ENCODE data around the gene NAP1L4.
A peak's percentile ranks its signal among the peaks of the same experiment; 100 is the strongest.

The NAP1L4 gene

GRCh38 chr11:2902784-2903671 lies 89.1 kb downstream of the NAP1L4 start:
- no peak for DNase-seq

- DNase-seq, result peak; percentile 86
Observed at GRCh38 chr11:2901854-2902783, 90.0 kb downstream of the NAP1L4 start.

- DNase-seq, result no peak
Observed at GRCh38 chr11:2901196-2901796, 90.8 kb downstream of the NAP1L4 start.

GRCh38 chr11:2899080-2899783 lies 92.9 kb downstream of the NAP1L4 start:
- DNase-seq, result no peak

- no peak for DNase-seq
Observed at GRCh38 chr11:2898366-2899079, 93.6 kb downstream of the NAP1L4 start.

GRCh38 chr11:2897048-2897447 lies 95.1 kb downstream of the NAP1L4 start:
- no peak for DNase-seq

- no peak for DNase-seq
Observed at GRCh38 chr11:2896047-2896446, 96.1 kb downstream of the NAP1L4 start.
